Iris pigment epithelial cell (primary cell): Measurements from ENCODE around the gene FADS2.

Experiments
- DNase-seq: peaks from one replicate; pipeline ENCODE4 v3.0.0-alpha.2; 2011; ENCODE audit warnings: low read depth

The FADS2 gene

GRCh38 chr11:61795876-61796526, 32.1 kb upstream of the FADS2 start:
- DNase-seq: no peak

GRCh38 chr11:61797263-61797944, 30.7 kb upstream of the FADS2 start:
- DNase-seq: peak; percentile 86

GRCh38 chr11:61799665-61800284, 28.3 kb upstream of the FADS2 start:
- no peak for DNase-seq

- DNase-seq: peak; percentile 42
Measured at GRCh38 chr11:61800331-61801281, 27.5 kb upstream of the FADS2 start.

- no peak for DNase-seq
Measured at GRCh38 chr11:61802605-61803004, 25.5 kb upstream of the FADS2 start.

- no peak for DNase-seq
Measured at GRCh38 chr11:61803889-61804647, 24.0 kb upstream of the FADS2 start.

- DNase-seq: no peak
Measured at GRCh38 chr11:61805146-61805545, 23.0 kb upstream of the FADS2 start.

- DNase-seq: no peak
Measured at GRCh38 chr11:61806785-61807184, 21.3 kb upstream of the FADS2 start.

- no peak for DNase-seq
Measured at GRCh38 chr11:61810671-61811175, 17.4 kb upstream of the FADS2 start.

GRCh38 chr11:61811831-61812230, 16.3 kb upstream of the FADS2 start:
- no peak for DNase-seq

GRCh38 chr11:61812736-61813411, 15.2 kb upstream of the FADS2 start:
- no peak for DNase-seq

GRCh38 chr11:61814247-61814957, 13.7 kb upstream of the FADS2 start:
- peak; percentile 55 for DNase-seq

- DNase-seq: peak; percentile 96
Measured at GRCh38 chr11:61814958-61815789, 12.9 kb upstream of the FADS2 start.

GRCh38 chr11:61815790-61816735, 12.0 kb upstream of the FADS2 start:
- peak; percentile 78 for DNase-seq

GRCh38 chr11:61816736-61817455, 11.2 kb upstream of the FADS2 start, which contains the start of gene FADS1:
TSS of gene FADS1 (minus strand) at chr11:61817003. CDS start at chr11:61816929, 74 bp downstream.
- peak; percentile 94 for DNase-seq

- DNase-seq: no peak
Measured at GRCh38 chr11:61817471-61818202, 10.5 kb upstream of the FADS2 start.
